H1 (cell line): Measurements from ENCODE around the gene FAR2. TPM values are rescaled to one million over a fixed set of nuclear protein-coding genes. Genes with fewer than 3 reads are reported as not detected.

ENCODE experiments used
- CTCF ChIA-PET: fragments of 300-600 bp; sonication (Branson Sonifier 250); formaldehyde crosslinking; loops from one replicate; lab custom pipeline; 2021; ENCODE audit not compliant: partially characterized antibody; lab: Charles Lee
- POLR2A ChIA-PET: fragments of 300-600 bp; sonication (Branson Sonifier 250); formaldehyde crosslinking; loops from one replicate; lab custom pipeline; 2021; ENCODE audit warnings: inconsistent platforms; ENCODE audit not compliant: partially characterized antibody; lab: Charles Lee
- DNase-seq, 2 experiments: peaks; one replicate each; pipeline versions ENCODE4 v3.0.0 to v3.0.0-alpha.2; 2010 to 2022; ENCODE audit warnings: low spot score in 2 of 2, low read depth in 1 of 2, mixed read lengths in 1 of 2
- FAIRE-seq: peaks from 2 replicates; lab custom pipeline; 2011; peaks lifted over from hg19 to GRCh38; lab: Jason Lieb, UNC
- H2AFZ ChIP-seq: 2 replicates; pipeline ENCODE4 v1.8.1; 2012; ENCODE audit warnings: low read length, inconsistent platforms
- H2AK5ac ChIP-seq: 2 replicates; pipeline ENCODE4 v1.6.1; 2013; ENCODE audit warnings: low read depth, low read length
- H2BK120ac ChIP-seq: replicated peaks from 2 replicates; pipeline ENCODE3; 2013; ENCODE audit warnings: low read depth, low read length, inconsistent platforms
- H2BK12ac ChIP-seq: 2 replicates; pipeline ENCODE4 v1.6.1; 2013; ENCODE audit warnings: low read depth, low read length
- H2BK15ac ChIP-seq: 2 replicates; pipeline ENCODE4 v1.6.1; 2013; ENCODE audit warnings: low read length
- H2BK20ac ChIP-seq: 2 replicates; pipeline ENCODE4 v1.6.1; 2013; ENCODE audit warnings: low read length
- H2BK5ac ChIP-seq: 2 replicates; pipeline ENCODE4 v1.6.1; 2013; ENCODE audit warnings: low read depth, low read length
- H3K14ac ChIP-seq: 2 replicates; pipeline ENCODE4 v1.6.1; 2013; ENCODE audit warnings: inconsistent platforms; ENCODE audit not compliant: insufficient read length
- H3K18ac ChIP-seq: 2 replicates; pipeline ENCODE4 v1.6.1; 2013; ENCODE audit warnings: low read length; ENCODE audit errors: extremely low read depth
- H3K23ac ChIP-seq: 2 replicates; pipeline ENCODE4 v1.6.1; 2013; ENCODE audit warnings: inconsistent platforms; ENCODE audit not compliant: insufficient read length
- H3K23me2 ChIP-seq: 2 replicates; pipeline ENCODE4 v1.6.1; 2013; ENCODE audit warnings: low read depth, low read length
- H3K27ac ChIP-seq: 2 replicates; pipeline ENCODE4 v1.6.1; 2011; ENCODE audit warnings: low read depth, low read length, inconsistent platforms
- H3K27me3 ChIP-seq, 4 experiments: replicated peaks in 1 of 4; 1 replicate in 1 of 4; 2 replicates in 3 of 4; pipeline versions ENCODE4 v1.6.1 to v1.8.1; 2011 to 2013; ENCODE audit warnings: low read length in 3 of 4, mild to moderate bottlenecking in 3 of 4, inconsistent platforms in 2 of 4, mixed read lengths in 2 of 4, moderate library complexity in 1 of 4; ENCODE audit not compliant: control insufficient read depth in 3 of 4, insufficient read depth in 3 of 4; ENCODE audit errors: extremely low read depth in 1 of 4
- H3K36me3 ChIP-seq, 4 experiments: 2 replicates each; pipeline versions ENCODE4 v1.6.1 to v1.8.1; 2011 to 2013; ENCODE audit warnings: mild to moderate bottlenecking in 4 of 4, low read length in 3 of 4, moderate library complexity in 2 of 4, control low read depth in 1 of 4, inconsistent platforms in 1 of 4; ENCODE audit not compliant: insufficient read depth in 4 of 4, control insufficient read depth in 2 of 4
- H3K4ac ChIP-seq: replicated peaks from 2 replicates; pipeline ENCODE3; 2013; ENCODE audit warnings: low read length, low read depth, mixed read lengths, inconsistent platforms; ENCODE audit not compliant: insufficient read length
- H3K4me1 ChIP-seq, 4 experiments: replicated peaks in 1 of 4; 1 replicate in 1 of 4; 2 replicates in 3 of 4; pipeline versions ENCODE4 v1.6.1 to v1.8.1; 2011 to 2013; ENCODE audit warnings: low read length in 3 of 4, inconsistent platforms in 2 of 4, mixed read lengths in 1 of 4; ENCODE audit not compliant: insufficient read depth in 4 of 4, control insufficient read depth in 3 of 4
- H3K4me2 ChIP-seq, 2 experiments: 2 replicates each; pipeline versions ENCODE4 v1.6.1 to v1.8.1; 2011 to 2013; ENCODE audit warnings: low read depth in 2 of 2, low read length in 2 of 2, control low read depth in 1 of 2, inconsistent platforms in 1 of 2, mild to moderate bottlenecking in 1 of 2; ENCODE audit not compliant: insufficient read depth in 1 of 2
- H3K4me3 ChIP-seq, 4 experiments: fragments of 200-600, 300-600 bp in 1 of 4; sonication (generic), shearing (Covaris generic), sonication (Bioruptor Twin) in 1 of 4; 2 replicates each; pipeline versions ENCODE4 v1.5.1 to v1.8.1; 2011 to 2016; ENCODE audit warnings: low read length in 4 of 4, low read depth in 3 of 4, control low read depth in 2 of 4, inconsistent platforms in 2 of 4, mild to moderate bottlenecking in 2 of 4, mixed read lengths in 1 of 4, moderate library complexity in 1 of 4; ENCODE audit not compliant: insufficient read depth in 2 of 4; ENCODE audit errors: extremely low read depth in 1 of 4
- H3K56ac ChIP-seq: replicated peaks from 2 replicates; pipeline ENCODE3; 2013; ENCODE audit warnings: low read depth, mild to moderate bottlenecking, mixed read lengths, low read length, inconsistent platforms; ENCODE audit not compliant: insufficient read length
- H3K79me1 ChIP-seq: 2 replicates; pipeline ENCODE4 v1.6.1; 2013; ENCODE audit warnings: low read depth, low read length, control low read depth
- H3K79me2 ChIP-seq, 2 experiments: 2 replicates each; pipeline versions ENCODE4 v1.6.1 to v1.8.1; 2012 to 2013; ENCODE audit warnings: low read length in 2 of 2, mild to moderate bottlenecking in 2 of 2, inconsistent platforms in 1 of 2; ENCODE audit not compliant: insufficient read depth in 2 of 2, control insufficient read depth in 1 of 2
- H3K9ac ChIP-seq, 4 experiments: replicated peaks in 1 of 4; 1 replicate in 1 of 4; 2 replicates in 3 of 4; pipeline versions ENCODE4 v1.6.1 to v1.8.1; 2011 to 2013; ENCODE audit warnings: low read depth in 3 of 4, low read length in 3 of 4, control low read depth in 2 of 4, mild to moderate bottlenecking in 2 of 4, moderate library complexity in 2 of 4, inconsistent platforms in 1 of 4; ENCODE audit errors: extremely low read depth in 1 of 4
- H3K9me3 ChIP-seq, 2 experiments: 2 replicates each; pipeline versions ENCODE4 v1.6.1 to v1.8.1; 2012 to 2013; ENCODE audit warnings: mild to moderate bottlenecking in 2 of 2, moderate library complexity in 2 of 2, control low read depth in 1 of 2, inconsistent platforms in 1 of 2, low read depth in 1 of 2, low read length in 1 of 2, mixed read lengths in 1 of 2; ENCODE audit not compliant: insufficient read depth in 2 of 2
- H4K20me1 ChIP-seq, 2 experiments: replicated peaks in 1 of 2; 2 replicates each; pipeline versions ENCODE3 to v1.8.1; 2011 to 2013; ENCODE audit warnings: inconsistent platforms in 2 of 2, low read length in 2 of 2, mild to moderate bottlenecking in 1 of 2; ENCODE audit not compliant: insufficient read depth in 2 of 2, control insufficient read depth in 1 of 2
- H4K5ac ChIP-seq: 2 replicates; pipeline ENCODE4 v1.6.1; 2013; ENCODE audit warnings: low read length, low read depth, mixed read lengths, inconsistent platforms; ENCODE audit not compliant: insufficient read length
- H4K8ac ChIP-seq: 2 replicates; pipeline ENCODE4 v1.8.0; 2013; ENCODE audit warnings: mild to moderate bottlenecking, moderate library complexity, low read length, inconsistent platforms; ENCODE audit not compliant: insufficient read depth; ENCODE audit errors: extremely low read depth
- H4K91ac ChIP-seq: replicated peaks from 2 replicates; pipeline ENCODE3; 2013; ENCODE audit warnings: low read length, mixed read lengths, inconsistent platforms; ENCODE audit not compliant: insufficient read length
- RXRA ChIP-seq: IDR thresholded peaks from 2 replicates; pipeline ENCODE4 v1.6.1; 2011; ENCODE audit warnings: low read depth, mild to moderate bottlenecking, low read length, moderate library complexity; ENCODE audit not compliant: insufficient read depth
- SP1 ChIP-seq: IDR thresholded peaks from 2 replicates; pipeline ENCODE4 v1.6.1; 2011; ENCODE audit warnings: low read depth, low read length
- TEAD4 ChIP-seq: IDR thresholded peaks from 2 replicates; pipeline ENCODE4 v1.6.1; 2012; ENCODE audit warnings: low read depth, low read length, inconsistent platforms, mixed read lengths
- YY1 ChIP-seq: IDR thresholded peaks from 2 replicates; pipeline ENCODE4 v1.6.1; 2011; ENCODE audit warnings: low read depth, mild to moderate bottlenecking, low read length
- WGBS, 2 experiments: shearing (Covaris generic) in 1 of 2; methylation state at CpG; one replicate each; pipeline versions ENCODE4 v1.1.6 to v1.1.7; 2013 to 2015; ENCODE audit warnings: low lambda C conversion rate in 2 of 2, mixed read lengths in 2 of 2, inconsistent platforms in 1 of 2, low coverage in 1 of 2, missing lambda C conversion rate in 1 of 2; ENCODE audit not compliant: insufficient replicate concordance in 2 of 2, insufficient coverage in 1 of 2, insufficient read length in 1 of 2; ENCODE audit errors: extremely low coverage in 1 of 2, missing lambda C conversion rate in 1 of 2; 5-methylcytosine and 5-hydroxymethylcytosine counted together
- polyA plus RNA-seq, 7 experiments: library from polyadenylated mRNA; depleted of rRNA in 3 of 7; stranded (reverse) in 5 of 7; unstranded in 2 of 7; fragments of >200 nt in 5 of 7; fragments of 200-250 nt in 2 of 7; gene quantifications; 1 replicate in 5 of 7; 2 replicates in 1 of 7; 4 replicates in 1 of 7; pipeline versions ENCODE4 v1.2.1 to v1.2.3, GENCODE V29; 2011 to 2013; ENCODE audit warnings: missing spikeins in 2 of 7, mixed read lengths in 2 of 7
- total RNA-seq: library from RNA; stranded (reverse); fragmentation: NEBNext Ultra II Directional; extraction: Animal tissue kit (Norgen Biotek cat#: 25700); gene quantifications from 2 replicates; pipeline ENCODE4 v1.2.1, GENCODE V29; 2021

The FAR2 gene
- total and polyA plus RNA-seq, 2 of the 8 experiments (the other 6 are each of a cell fraction or from before 2014, with no cell fraction given): 24.0 to 24.1 TPM

DNA sequence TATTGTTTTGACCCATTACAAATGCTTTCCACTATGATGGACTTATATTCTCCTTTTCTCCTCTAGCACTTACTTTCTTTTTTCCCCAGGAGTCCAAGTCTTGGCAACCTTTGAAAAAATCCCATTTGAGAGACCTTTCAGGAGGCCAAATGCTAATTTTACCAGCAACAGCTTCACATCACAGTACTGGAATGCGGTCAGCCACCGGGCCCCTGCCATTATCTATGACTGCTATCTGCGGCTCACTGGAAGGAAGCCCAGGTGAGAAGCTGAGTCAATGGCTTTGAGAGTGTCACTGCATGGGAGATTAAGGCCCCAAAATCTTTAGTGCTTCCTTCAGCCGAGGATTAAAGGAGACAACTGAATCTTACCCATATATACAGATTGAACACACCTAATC is 167.7 kb downstream of the FAR2 start:
- Histone ChIP-seq H2BK5ac (no peak overlapping the region), H4K5ac (no peak overlapping the region), H2BK120ac (no peak overlapping the region), H3K27me3 (no peaks in the 10 kb centered on the region), H4K20me1 (no peaks in the 10 kb centered on the region), H3K79me2 (no peaks in the 10 kb centered on the region), H3K9me3 (peaks cover 2% of the 10 kb centered on the region in 2 experiments; a peak in 2 of 4 replicates), H3K36me3 (peaks cover 0 to 2% (median under 1%) of the 10 kb centered on the region in 4 experiments; a peak in 4 of 8 replicates), H2BK15ac (no peak overlapping the region), H3K4me2 (no peak overlapping the region), H3K4me3 (no peak overlapping the region), H3K23ac (no peak overlapping the region), H4K8ac (no peak overlapping the region), H2AK5ac (no peak overlapping the region), H2AFZ (no peak overlapping the region), H3K27ac (no peak overlapping the region), H3K23me2 (no peaks in the 10 kb centered on the region), H4K91ac (no peak overlapping the region)
- DNase-seq: peak in 1 of 2 experiments; percentile 7
- CTCF ChIA-PET: interaction anchor here (0.6 to 7.2 kb wide), 13 partner anchors 9 to 1573 kb away, joined by 3 to 55 read pairs (median 5); no protein-coding TSS in a partner anchor
- POLR2A ChIA-PET: no interaction called here
- WGBS, 2 experiments: 67% methylated on average over 4 of the region's 4 CpGs; no CpG with 5 or more reads in 1 of the 2 experiments
- TF ChIP-seq TEAD4 (0 out of 2 replicates have a peak, but pooled peaks have one; percentile 39), YY1 (0 out of 2 replicates have a peak, but pooled peaks have one; percentile 35), RXRA (no peak), SP1 (0 out of 2 replicates have a peak, but pooled peaks have one; percentile 10)
- TF ChIP-seq, all 59 proteins: peak for 3
- no peak overlapping the region for H3K14ac ChIP-seq
- no peak overlapping the region for H3K4ac ChIP-seq
- H3K9ac ChIP-seq: no peak overlapping the region
- 0 out of 7 replicates have a peak, but pooled peaks cover 0 to 3% (median 0%) of the 10 kb centered on the region in 4 experiments for H3K4me1 ChIP-seq
- no peak overlapping the region for H2BK20ac ChIP-seq
- no peak overlapping the region for H3K56ac ChIP-seq
- no peaks in the 10 kb centered on the region for H3K79me1 ChIP-seq
- no peak for FAIRE-seq
- no peak overlapping the region for H2BK12ac ChIP-seq
- H3K18ac ChIP-seq: no peak overlapping the region
